ENCODE measurements around the gene GRIK4. TPM values are rescaled to one million over a fixed set of nuclear protein-coding genes. Genes with fewer than 3 reads are reported as not detected.

GRIK4 gene
- total RNA-seq, 1 experiment from 2014 or later, result 3.3 TPM

GRCh38 chr11:121029813-121030445, 518.4 kb downstream of the GRIK4 start (continued):
- TF ChIP-seq, protein P1, sequence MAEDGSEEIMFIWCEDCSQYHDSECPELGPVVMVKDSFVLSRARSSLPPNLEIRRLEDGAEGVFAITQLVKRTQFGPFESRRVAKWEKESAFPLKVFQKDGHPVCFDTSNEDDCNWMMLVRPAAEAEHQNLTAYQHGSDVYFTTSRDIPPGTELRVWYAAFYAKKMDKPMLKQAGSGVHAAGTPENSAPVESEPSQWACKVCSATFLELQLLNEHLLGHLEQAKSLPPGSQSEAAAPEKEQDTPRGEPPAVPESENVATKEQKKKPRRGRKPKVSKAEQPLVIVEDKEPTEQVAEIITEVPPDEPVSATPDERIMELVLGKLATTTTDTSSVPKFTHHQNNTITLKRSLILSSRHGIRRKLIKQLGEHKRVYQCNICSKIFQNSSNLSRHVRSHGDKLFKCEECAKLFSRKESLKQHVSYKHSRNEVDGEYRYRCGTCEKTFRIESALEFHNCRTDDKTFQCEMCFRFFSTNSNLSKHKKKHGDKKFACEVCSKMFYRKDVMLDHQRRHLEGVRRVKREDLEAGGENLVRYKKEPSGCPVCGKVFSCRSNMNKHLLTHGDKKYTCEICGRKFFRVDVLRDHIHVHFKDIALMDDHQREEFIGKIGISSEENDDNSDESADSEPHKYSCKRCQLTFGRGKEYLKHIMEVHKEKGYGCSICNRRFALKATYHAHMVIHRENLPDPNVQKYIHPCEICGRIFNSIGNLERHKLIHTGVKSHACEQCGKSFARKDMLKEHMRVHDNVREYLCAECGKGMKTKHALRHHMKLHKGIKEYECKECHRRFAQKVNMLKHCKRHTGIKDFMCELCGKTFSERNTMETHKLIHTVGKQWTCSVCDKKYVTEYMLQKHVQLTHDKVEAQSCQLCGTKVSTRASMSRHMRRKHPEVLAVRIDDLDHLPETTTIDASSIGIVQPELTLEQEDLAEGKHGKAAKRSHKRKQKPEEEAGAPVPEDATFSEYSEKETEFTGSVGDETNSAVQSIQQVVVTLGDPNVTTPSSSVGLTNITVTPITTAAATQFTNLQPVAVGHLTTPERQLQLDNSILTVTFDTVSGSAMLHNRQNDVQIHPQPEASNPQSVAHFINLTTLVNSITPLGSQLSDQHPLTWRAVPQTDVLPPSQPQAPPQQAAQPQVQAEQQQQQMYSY (CRISPR knock-in tag; IDR thresholded peaks at IDR 0.05), result no peak
- TF ChIP-seq MLX (CRISPR knock-in tag; IDR thresholded peaks at IDR 0.05), result no peak
- TF ChIP-seq NR2C2 (CRISPR knock-in tag; IDR thresholded peaks at IDR 0.05), result no peak
- TF ChIP-seq, protein P2, sequence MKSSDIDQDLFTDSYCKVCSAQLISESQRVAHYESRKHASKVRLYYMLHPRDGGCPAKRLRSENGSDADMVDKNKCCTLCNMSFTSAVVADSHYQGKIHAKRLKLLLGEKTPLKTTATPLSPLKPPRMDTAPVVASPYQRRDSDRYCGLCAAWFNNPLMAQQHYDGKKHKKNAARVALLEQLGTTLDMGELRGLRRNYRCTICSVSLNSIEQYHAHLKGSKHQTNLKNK (CRISPR knock-in tag; IDR thresholded peaks at IDR 0.05), result no peak
- TF ChIP-seq SMAD4 (CRISPR knock-in tag; IDR thresholded peaks at IDR 0.05), result no peak
- TF ChIP-seq, protein P3, sequence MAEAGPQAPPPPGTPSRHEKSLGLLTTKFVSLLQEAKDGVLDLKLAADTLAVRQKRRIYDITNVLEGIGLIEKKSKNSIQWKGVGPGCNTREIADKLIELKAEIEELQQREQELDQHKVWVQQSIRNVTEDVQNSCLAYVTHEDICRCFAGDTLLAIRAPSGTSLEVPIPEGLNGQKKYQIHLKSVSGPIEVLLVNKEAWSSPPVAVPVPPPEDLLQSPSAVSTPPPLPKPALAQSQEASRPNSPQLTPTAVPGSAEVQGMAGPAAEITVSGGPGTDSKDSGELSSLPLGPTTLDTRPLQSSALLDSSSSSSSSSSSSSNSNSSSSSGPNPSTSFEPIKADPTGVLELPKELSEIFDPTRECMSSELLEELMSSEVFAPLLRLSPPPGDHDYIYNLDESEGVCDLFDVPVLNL (CRISPR knock-in tag; IDR thresholded peaks at IDR 0.05; ENCODE audit: borderline replicate concordance, low read depth), result no peak
- TF ChIP-seq, protein P4, sequence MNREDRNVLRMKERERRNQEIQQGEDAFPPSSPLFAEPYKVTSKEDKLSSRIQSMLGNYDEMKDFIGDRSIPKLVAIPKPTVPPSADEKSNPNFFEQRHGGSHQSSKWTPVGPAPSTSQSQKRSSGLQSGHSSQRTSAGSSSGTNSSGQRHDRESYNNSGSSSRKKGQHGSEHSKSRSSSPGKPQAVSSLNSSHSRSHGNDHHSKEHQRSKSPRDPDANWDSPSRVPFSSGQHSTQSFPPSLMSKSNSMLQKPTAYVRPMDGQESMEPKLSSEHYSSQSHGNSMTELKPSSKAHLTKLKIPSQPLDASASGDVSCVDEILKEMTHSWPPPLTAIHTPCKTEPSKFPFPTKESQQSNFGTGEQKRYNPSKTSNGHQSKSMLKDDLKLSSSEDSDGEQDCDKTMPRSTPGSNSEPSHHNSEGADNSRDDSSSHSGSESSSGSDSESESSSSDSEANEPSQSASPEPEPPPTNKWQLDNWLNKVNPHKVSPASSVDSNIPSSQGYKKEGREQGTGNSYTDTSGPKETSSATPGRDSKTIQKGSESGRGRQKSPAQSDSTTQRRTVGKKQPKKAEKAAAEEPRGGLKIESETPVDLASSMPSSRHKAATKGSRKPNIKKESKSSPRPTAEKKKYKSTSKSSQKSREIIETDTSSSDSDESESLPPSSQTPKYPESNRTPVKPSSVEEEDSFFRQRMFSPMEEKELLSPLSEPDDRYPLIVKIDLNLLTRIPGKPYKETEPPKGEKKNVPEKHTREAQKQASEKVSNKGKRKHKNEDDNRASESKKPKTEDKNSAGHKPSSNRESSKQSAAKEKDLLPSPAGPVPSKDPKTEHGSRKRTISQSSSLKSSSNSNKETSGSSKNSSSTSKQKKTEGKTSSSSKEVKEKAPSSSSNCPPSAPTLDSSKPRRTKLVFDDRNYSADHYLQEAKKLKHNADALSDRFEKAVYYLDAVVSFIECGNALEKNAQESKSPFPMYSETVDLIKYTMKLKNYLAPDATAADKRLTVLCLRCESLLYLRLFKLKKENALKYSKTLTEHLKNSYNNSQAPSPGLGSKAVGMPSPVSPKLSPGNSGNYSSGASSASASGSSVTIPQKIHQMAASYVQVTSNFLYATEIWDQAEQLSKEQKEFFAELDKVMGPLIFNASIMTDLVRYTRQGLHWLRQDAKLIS (CRISPR knock-in tag; IDR thresholded peaks at IDR 0.05; ENCODE audit: borderline replicate concordance), result no peak
- TF ChIP-seq SP1 (CRISPR knock-in tag; conservative IDR thresholded peaks at IDR 0.05), result no peak

GRCh38 chr11:121031167-121031566, 519.6 kb downstream of the GRIK4 start:
- Mint-ChIP-seq H3K27me3 (ENCODE audit: low read depth) (no peaks in the 10 kb centered on the region), H3K4me1 (peaks cover 12% of the 10 kb centered on the region), H3K27ac (no peak overlapping the region), H3K9me3 (no peaks in the 10 kb centered on the region), H3K4me3 (no peak overlapping the region), H3K36me3 (no peaks in the 10 kb centered on the region)
- DNase-seq (ENCODE audit: low spot score), result no peak
- POLR2A ChIA-PET, result no interaction called here
- no peak for ATAC-seq
- CTCF ChIA-PET, result no interaction called here
- TF ChIP-seq OVOL2 (CRISPR knock-in tag; IDR thresholded peaks at IDR 0.05; ENCODE audit: borderline replicate concordance) (no peak), JAZF1 (CRISPR knock-in tag; IDR thresholded peaks at IDR 0.05) (no peak), NR2C2 (CRISPR knock-in tag; IDR thresholded peaks at IDR 0.05) (no peak), ZNF423 (CRISPR knock-in tag; IDR thresholded peaks at IDR 0.05) (no peak), CREM (CRISPR knock-in tag; IDR thresholded peaks at IDR 0.05) (no peak), FOXP4 (CRISPR knock-in tag; IDR thresholded peaks at IDR 0.05) (no peak), JUN (CRISPR knock-in tag; IDR thresholded peaks at IDR 0.05) (no peak)
- TF ChIP-seq, protein P5, sequence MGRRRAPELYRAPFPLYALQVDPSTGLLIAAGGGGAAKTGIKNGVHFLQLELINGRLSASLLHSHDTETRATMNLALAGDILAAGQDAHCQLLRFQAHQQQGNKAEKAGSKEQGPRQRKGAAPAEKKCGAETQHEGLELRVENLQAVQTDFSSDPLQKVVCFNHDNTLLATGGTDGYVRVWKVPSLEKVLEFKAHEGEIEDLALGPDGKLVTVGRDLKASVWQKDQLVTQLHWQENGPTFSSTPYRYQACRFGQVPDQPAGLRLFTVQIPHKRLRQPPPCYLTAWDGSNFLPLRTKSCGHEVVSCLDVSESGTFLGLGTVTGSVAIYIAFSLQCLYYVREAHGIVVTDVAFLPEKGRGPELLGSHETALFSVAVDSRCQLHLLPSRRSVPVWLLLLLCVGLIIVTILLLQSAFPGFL (CRISPR knock-in tag; IDR thresholded peaks at IDR 0.05; ENCODE audit: borderline replicate concordance), result no peak
- TF ChIP-seq, protein P6, sequence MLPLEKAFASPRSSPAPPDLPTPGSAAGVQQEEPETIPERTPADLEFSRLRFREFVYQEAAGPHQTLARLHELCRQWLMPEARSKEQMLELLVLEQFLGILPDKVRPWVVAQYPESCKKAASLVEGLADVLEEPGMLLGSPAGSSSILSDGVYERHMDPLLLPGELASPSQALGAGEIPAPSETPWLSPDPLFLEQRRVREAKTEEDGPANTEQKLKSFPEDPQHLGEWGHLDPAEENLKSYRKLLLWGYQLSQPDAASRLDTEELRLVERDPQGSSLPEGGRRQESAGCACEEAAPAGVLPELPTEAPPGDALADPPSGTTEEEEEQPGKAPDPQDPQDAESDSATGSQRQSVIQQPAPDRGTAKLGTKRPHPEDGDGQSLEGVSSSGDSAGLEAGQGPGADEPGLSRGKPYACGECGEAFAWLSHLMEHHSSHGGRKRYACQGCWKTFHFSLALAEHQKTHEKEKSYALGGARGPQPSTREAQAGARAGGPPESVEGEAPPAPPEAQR (CRISPR knock-in tag; IDR thresholded peaks at IDR 0.05), result no peak

All from WTC11 (cell line).